ENCODE data around the gene CDNF. TPM values are rescaled to one million over a fixed set of nuclear protein-coding genes. Genes with fewer than 3 reads are reported as not detected.

CDNF gene
- 1 to 10 TPM in 1 of 2 experiments, under 1 TPM in 1; 0.96 to 1.2 TPM for total RNA-seq
- polyA plus RNA-seq = 0.47 TPM

GRCh38 chr10:14837757-14838581 lies at the start of gene CDNF, which contains the start of the genes HSPA14 and MSANTD7:
Gene CDNF, minus strand, starts transcription at chr10:14838037. Its CDS starts 91 bp downstream, at chr10:14837946.
Gene HSPA14, plus strand, starts transcription at chr10:14838306. Its CDS starts 97 bp downstream, at chr10:14838403.
Gene MSANTD7, plus strand, starts transcription at chr10:14838306. Its CDS starts 3,979 bp downstream, at chr10:14842285.
- peaks cover 24 to 46% (median 43%) of the 10 kb centered on the region in 3 donors for H3K4me1 Mint-ChIP-seq
- DNase-seq = peak; percentile 99
- H3K4me3 Mint-ChIP-seq = peak within 1 kb of the TSS; percentile 93 to 99 (median 96)
- peak within 1 kb of the TSS; percentile 86 to 99 (median 98) for H3K27ac Mint-ChIP-seq
- H3K27me3 ChIP-seq (ENCODE audit: insufficient read depth, low read length, poor library complexity, severe bottlenecking) = no peaks in the 10 kb centered on the region
- H3K9me3 ChIP-seq (ENCODE audit: low read length) = no peaks in the 10 kb centered on the region
- no peaks in the 10 kb centered on the region for H3K27me3 Mint-ChIP-seq
- peak within 1 kb of the TSS; percentile 93 for H3K4me3 ChIP-seq (ENCODE audit: low read length)
- peak within 1 kb of the TSS; percentile 98 for H3K27ac ChIP-seq (ENCODE audit: low read depth, low read length)
- ChIA-PET POLR2A (interaction anchor here (0.6 to 3.6 kb wide), 11 partner anchors 13 to 1997 kb away, joined by 3 to 35 read pairs (median 5); partner anchors contain the start of genes DCLRE1C, MEIG1, NMT2 and SUV39H2), CTCF (interaction anchor here (0.6 to 3.0 kb wide), 17 partner anchors 10 to 641 kb away, joined by 3 to 13 read pairs (median 4); partner anchors contain the start of genes MEIG1 and SUV39H2)
- H3K9me3 Mint-ChIP-seq = no peaks in the 10 kb centered on the region
- peaks cover 22% of the 10 kb centered on the region for H3K4me1 ChIP-seq (ENCODE audit: insufficient read depth, low read length)
- H3K36me3 ChIP-seq (ENCODE audit: insufficient read depth, low read length) = peaks cover 23% of the 10 kb centered on the region
- H3K36me3 Mint-ChIP-seq = peaks cover 0 to 47% (median 9%) of the 10 kb centered on the region in 3 donors

GRCh38 chr10:14884082-14884481 lies 46.2 kb upstream of the CDNF start:
- CTCF ChIA-PET = no interaction called here
- H3K36me3 ChIP-seq (ENCODE audit: insufficient read depth, low read length) = no peaks in the 10 kb centered on the region
- no peaks in the 10 kb centered on the region for H3K27me3 ChIP-seq (ENCODE audit: insufficient read depth, low read length, poor library complexity, severe bottlenecking)
- no peak overlapping the region for H3K27ac ChIP-seq (ENCODE audit: low read depth, low read length)
- H3K4me1 Mint-ChIP-seq = peaks cover 15 to 19% (median 16%) of the 10 kb centered on the region in 3 donors
- peaks cover 0 to 5% (median 1%) of the 10 kb centered on the region in 3 donors for H3K36me3 Mint-ChIP-seq
- DNase-seq = no peak
- H3K9me3 Mint-ChIP-seq = no peaks in the 10 kb centered on the region
- H3K9me3 ChIP-seq (ENCODE audit: low read length) = no peaks in the 10 kb centered on the region
- peaks cover 0 to 3% of the 10 kb centered on the region in 2 donors for H3K27me3 Mint-ChIP-seq
- H3K4me1 ChIP-seq (ENCODE audit: insufficient read depth, low read length) = peaks cover 9% of the 10 kb centered on the region
- H3K4me3 ChIP-seq (ENCODE audit: low read length) = no peak overlapping the region
- POLR2A ChIA-PET = interaction anchor here (0.6 kb wide), 1 partner anchor 303 kb away, joined by 4 read pairs; no protein-coding TSS in a partner anchor
- no peak overlapping the region for H3K4me3 Mint-ChIP-seq
- H3K27ac Mint-ChIP-seq = no peak overlapping the region

DNA sequence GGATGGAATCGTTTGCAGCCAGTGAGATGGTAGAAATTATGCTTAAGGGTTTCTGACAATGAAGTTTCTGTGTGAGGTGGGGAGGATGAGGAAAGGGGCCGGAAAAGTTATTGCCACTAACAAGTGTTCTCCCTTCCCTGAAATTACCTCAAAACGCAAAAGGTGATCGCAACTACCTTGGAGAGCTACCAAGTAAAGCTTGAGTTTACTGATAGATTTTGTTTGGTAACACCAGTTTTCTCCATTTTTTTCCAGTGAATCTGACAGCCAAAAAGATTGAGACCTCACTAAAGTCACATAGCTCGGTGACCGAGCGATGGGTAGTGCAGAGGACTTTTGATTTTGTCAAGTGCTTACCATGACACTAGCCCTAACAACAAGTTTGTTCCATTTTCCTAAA lies 42.4 kb upstream of the CDNF start:
- ChIA-PET POLR2A (no interaction called here), CTCF (no interaction called here)
- H3K36me3 ChIP-seq (ENCODE audit: insufficient read depth, low read length) = no peaks in the 10 kb centered on the region

GRCh38 chr10:14879928-14880193 lies 42.0 kb upstream of the CDNF start:
- Mint-ChIP-seq H3K4me3 (peak overlapping the region; percentile 89 to 93 (median 91)), H3K27ac (peak overlapping the region in 7 of 8 donors; percentile 45 to 98 (median 88)), H3K4me1 (peaks cover 32 to 42% (median 33%) of the 10 kb centered on the region in 3 donors), H3K36me3 (peaks cover 0 to 10% (median 1%) of the 10 kb centered on the region in 3 donors), H3K9me3 (no peaks in the 10 kb centered on the region), H3K27me3 (peaks cover 0 to 3% of the 10 kb centered on the region in 2 donors)
- ChIA-PET CTCF (interaction anchor here (0.8 to 1.2 kb wide), 2 partner anchors 71 to 79 kb away, joined by 3 read pairs; partner anchors contain the start of gene MEIG1), POLR2A (no interaction called here)
- Histone ChIP-seq H3K27ac (ENCODE audit: low read depth, low read length) (no peak overlapping the region), H3K9me3 (ENCODE audit: low read length) (no peaks in the 10 kb centered on the region), H3K4me1 (ENCODE audit: insufficient read depth, low read length) (peaks cover 21% of the 10 kb centered on the region), H3K4me3 (ENCODE audit: low read length) (peak overlapping the region; percentile 75), H3K27me3 (ENCODE audit: insufficient read depth, low read length, poor library complexity, severe bottlenecking) (no peaks in the 10 kb centered on the region), H3K36me3 (ENCODE audit: insufficient read depth, low read length) (no peaks in the 10 kb centered on the region)
- DNase-seq = no peak

More for the DNA sequence above, 42.4 kb upstream of the CDNF start:
- Histone ChIP-seq H3K4me3 (ENCODE audit: low read length) (no peak overlapping the region), H3K9me3 (ENCODE audit: low read length) (no peaks in the 10 kb centered on the region), H3K27ac (ENCODE audit: low read depth, low read length) (no peak overlapping the region), H3K27me3 (ENCODE audit: insufficient read depth, low read length, poor library complexity, severe bottlenecking) (no peaks in the 10 kb centered on the region), H3K4me1 (ENCODE audit: insufficient read depth, low read length) (peaks cover 21% of the 10 kb centered on the region)
- Mint-ChIP-seq H3K9me3 (no peaks in the 10 kb centered on the region), H3K4me3 (peak overlapping the region; percentile 89 to 93 (median 91)), H3K27ac (peak overlapping the region in 7 of 8 donors; percentile 45 to 98 (median 88)), H3K4me1 (peaks cover 32 to 42% (median 33%) of the 10 kb centered on the region in 3 donors), H3K27me3 (peaks cover 0 to 3% of the 10 kb centered on the region in 2 donors), H3K36me3 (peaks cover 0 to 10% (median 1%) of the 10 kb centered on the region in 3 donors)
- peak in 1 of 5 donors; percentile 7 for DNase-seq

- Mint-ChIP-seq H3K4me3 (peak overlapping the region; percentile 89 to 93 (median 91)), H3K4me1 (peaks cover 32 to 42% (median 33%) of the 10 kb centered on the region in 3 donors), H3K36me3 (peaks cover 0 to 10% (median 1%) of the 10 kb centered on the region in 3 donors), H3K27me3 (peaks cover 0 to 3% of the 10 kb centered on the region in 2 donors), H3K9me3 (no peaks in the 10 kb centered on the region), H3K27ac (peak overlapping the region in 7 of 8 donors; percentile 67 to 98 (median 88))
- peak; percentile 10 to 61 (median 46) for DNase-seq
- Histone ChIP-seq H3K9me3 (ENCODE audit: low read length) (no peaks in the 10 kb centered on the region), H3K27ac (ENCODE audit: low read depth, low read length) (peak overlapping the region; percentile 79), H3K36me3 (ENCODE audit: insufficient read depth, low read length) (no peaks in the 10 kb centered on the region), H3K4me1 (ENCODE audit: insufficient read depth, low read length) (peaks cover 21% of the 10 kb centered on the region), H3K27me3 (ENCODE audit: insufficient read depth, low read length, poor library complexity, severe bottlenecking) (no peaks in the 10 kb centered on the region), H3K4me3 (ENCODE audit: low read length) (peak overlapping the region; percentile 75)
- ChIA-PET CTCF (interaction anchor here (0.8 to 2.0 kb wide), 5 partner anchors 41 to 683 kb away, joined by 3 to 13 read pairs (median 3); partner anchors contain the start of genes CDNF, HSPA14, MEIG1 and MSANTD7), POLR2A (interaction anchor here (0.8 to 2.6 kb wide), 5 partner anchors 42 to 336 kb away, joined by 3 to 35 read pairs (median 8); partner anchors contain the start of genes CDNF, DCLRE1C, HSPA14 and MEIG1)
Measured at GRCh38 chr10:14879124-14879927, 41.5 kb upstream of the CDNF start.

DNA sequence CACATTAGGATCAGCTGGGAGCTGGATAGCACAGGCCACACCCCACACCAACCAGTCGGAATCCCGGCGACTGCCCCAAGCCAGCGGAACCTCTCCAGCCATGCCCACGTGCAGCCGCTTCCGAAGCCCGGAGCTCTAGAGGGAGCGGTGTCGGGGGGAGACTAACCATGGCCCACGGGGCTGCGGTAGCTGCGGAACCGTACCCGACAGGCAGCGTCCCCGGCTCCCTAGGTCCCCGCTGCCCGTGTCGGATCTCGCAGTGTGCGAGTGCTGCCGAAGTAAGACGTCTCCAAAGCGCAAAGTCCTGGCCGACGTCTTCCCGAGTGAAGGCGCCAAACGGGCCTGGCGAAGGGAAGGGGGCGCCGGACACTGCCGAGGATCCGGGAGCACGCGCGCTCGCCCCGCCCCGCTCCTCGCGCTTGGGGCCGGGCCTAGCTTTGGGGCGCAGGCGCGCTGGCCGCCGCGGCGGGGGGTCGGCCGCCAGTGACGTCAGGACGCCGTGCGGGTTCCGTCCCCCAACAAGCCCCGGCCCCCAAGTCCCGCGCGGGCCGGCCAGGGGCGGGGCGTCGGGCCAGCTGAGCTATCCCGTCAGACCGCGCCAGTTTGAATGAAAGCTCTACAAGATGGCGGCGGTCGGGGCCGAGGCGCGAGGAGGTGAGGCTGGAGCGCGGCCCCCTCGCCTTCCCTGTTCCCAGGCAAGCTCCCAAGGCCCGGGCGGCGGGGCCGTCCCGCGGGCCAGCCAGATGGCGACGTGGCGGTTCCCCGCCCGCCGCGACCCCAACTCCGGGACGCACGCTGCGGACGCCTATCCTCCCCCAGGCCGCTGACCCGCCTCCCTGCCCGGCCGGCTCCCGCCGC lies 40.7 kb upstream of the CDNF start, which contains the start of gene SUV39H2:
TSS of gene SUV39H2 (plus strand) at position 601 of the 858 bp plus-strand sequence. CDS start at position 624, 23 bp downstream.
- H3K4me1 Mint-ChIP-seq = peaks cover 32 to 39% (median 33%) of the 10 kb centered on the region in 3 donors
- H3K9me3 ChIP-seq (ENCODE audit: low read length) = no peaks in the 10 kb centered on the region
- peak within 1 kb of the TSS; percentile 92 for H3K4me3 ChIP-seq (ENCODE audit: low read length)
- no peaks in the 10 kb centered on the region for H3K36me3 ChIP-seq (ENCODE audit: insufficient read depth, low read length)
- peak within 1 kb of the TSS; percentile 81 to 98 (median 92) for H3K27ac Mint-ChIP-seq
- no peaks in the 10 kb centered on the region for H3K9me3 Mint-ChIP-seq
- H3K27ac ChIP-seq (ENCODE audit: low read depth, low read length) = peak within 1 kb of the TSS; percentile 79
- no peaks in the 10 kb centered on the region for H3K27me3 ChIP-seq (ENCODE audit: insufficient read depth, low read length, poor library complexity, severe bottlenecking)
- ChIA-PET POLR2A (interaction anchor here (0.8 to 2.6 kb wide), 5 partner anchors 41 to 335 kb away, joined by 3 to 35 read pairs (median 8); partner anchors contain the start of genes CDNF, DCLRE1C, HSPA14 and MEIG1), CTCF (interaction anchor here (0.8 to 2.0 kb wide), 8 partner anchors 22 to 682 kb away, joined by 3 to 13 read pairs (median 3); partner anchors contain the start of genes CDNF, HSPA14, MEIG1 and MSANTD7)
- H3K36me3 Mint-ChIP-seq = peaks cover 0 to 10% (median 1%) of the 10 kb centered on the region in 3 donors
- peak within 1 kb of the TSS; percentile 91 to 96 (median 94) for H3K4me3 Mint-ChIP-seq
- peaks cover 0 to 3% of the 10 kb centered on the region in 2 donors for H3K27me3 Mint-ChIP-seq
- H3K4me1 ChIP-seq (ENCODE audit: insufficient read depth, low read length) = peaks cover 21% of the 10 kb centered on the region
- DNase-seq = peak; percentile 87 to 94 (median 91)
